NB4 (cell line): ENCODE data around the gene NACC2.

ENCODE experiments used
- DNase-seq: peaks from one replicate; pipeline ENCODE4 v3.0.0; 2010; ENCODE audit warnings: low read depth
- H3K4me3 ChIP-seq: one replicate; pipeline ENCODE4 v1.5.1; 2011; ENCODE audit warnings: mild to moderate bottlenecking, low read depth, low read length, moderate library complexity
- CTCF ChIP-seq: IDR thresholded peaks from one replicate; pipeline ENCODE4 v1.5.1; 2012; ENCODE audit warnings: low read depth, low read length
- MYC ChIP-seq: IDR thresholded peaks from 2 replicates; pipeline ENCODE4 v1.6.1; 2011; ENCODE audit warnings: low read depth, low read length
- POLR2A ChIP-seq: IDR thresholded peaks from 2 replicates; pipeline ENCODE4 v1.6.1; 2011; ENCODE audit warnings: mild to moderate bottlenecking; ENCODE audit not compliant: insufficient read length; ENCODE audit errors: extremely low read depth
- TF ChIP-seq, protein P1 (sequence below): IDR thresholded peaks from 2 replicates; pipeline ENCODE4 v1.6.1; 2011; ENCODE audit warnings: low read depth, low read length

NACC2 gene

DNA sequence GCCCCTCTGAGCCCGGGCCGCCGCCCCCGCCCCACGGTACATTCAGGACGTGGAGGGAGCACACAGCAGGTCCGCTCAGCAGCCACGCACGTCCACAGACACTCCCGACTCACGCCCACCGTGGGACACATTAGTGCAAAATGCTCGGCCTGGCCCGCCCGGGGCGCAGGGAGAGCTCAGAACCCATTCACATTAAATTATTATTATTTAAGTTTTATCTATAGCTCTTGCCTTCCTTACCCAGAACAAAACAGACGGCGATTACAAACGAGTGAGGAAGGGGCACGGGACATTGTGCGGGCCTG is 86.4 kb downstream of the NACC2 start:
- H3K4me3 ChIP-seq, result no peak overlapping the region
- TF ChIP-seq CTCF, result no peak
- TF ChIP-seq MYC, result no peak
- TF ChIP-seq, protein P1, sequence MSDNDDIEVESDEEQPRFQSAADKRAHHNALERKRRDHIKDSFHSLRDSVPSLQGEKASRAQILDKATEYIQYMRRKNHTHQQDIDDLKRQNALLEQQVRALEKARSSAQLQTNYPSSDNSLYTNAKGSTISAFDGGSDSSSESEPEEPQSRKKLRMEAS, result no peak
- TF ChIP-seq POLR2A, result no peak
- DNase-seq, result no peak

- H3K4me3 ChIP-seq, result no peak overlapping the region
- no peak for DNase-seq
- TF ChIP-seq MYC (no peak), CTCF (no peak), POLR2A (no peak)
- TF ChIP-seq, protein P1, result no peak
These were observed 87.0 kb downstream of the NACC2 start for GRCh38 chr9:136007934-136008692.

GRCh38 chr9:136007276-136007933 is 87.7 kb downstream of the NACC2 start:
- DNase-seq, result no peak
- TF ChIP-seq CTCF, result no peak
- no peak for TF ChIP-seq POLR2A
- TF ChIP-seq, protein P1, result no peak
- no peak for TF ChIP-seq MYC
- H3K4me3 ChIP-seq, result no peak overlapping the region

DNA sequence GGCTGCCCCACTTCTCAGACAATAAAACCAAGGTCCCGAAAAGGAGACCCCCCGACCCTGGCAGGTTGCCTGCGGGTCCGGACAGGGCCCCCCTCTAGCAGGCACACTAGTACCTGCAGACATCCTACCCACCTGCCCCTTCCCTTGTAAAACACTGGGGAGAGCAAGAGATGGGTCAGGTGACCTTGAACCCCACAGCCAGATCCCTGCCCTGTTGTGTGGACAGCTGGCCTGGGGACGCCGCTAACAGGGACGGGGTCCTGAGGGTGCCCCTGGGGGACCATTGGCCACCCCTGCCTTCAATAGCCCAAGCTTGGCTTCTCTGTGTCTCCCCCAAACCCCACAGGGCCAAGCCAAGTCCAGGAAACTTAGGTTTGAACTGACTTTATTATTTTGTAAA is 88.9 kb downstream of the NACC2 start:
- H3K4me3 ChIP-seq, result no peak overlapping the region
- TF ChIP-seq, protein P1, result no peak
- TF ChIP-seq POLR2A (no peak), CTCF (no peak), MYC (no peak)
- DNase-seq, result no peak

GRCh38 chr9:136004712-136005111 is 90.4 kb downstream of the NACC2 start:
- H3K4me3 ChIP-seq, result no peak overlapping the region
- no peak for TF ChIP-seq CTCF
- TF ChIP-seq POLR2A, result no peak
- no peak for TF ChIP-seq MYC
- TF ChIP-seq, protein P1, result no peak
- no peak for DNase-seq
